Lung (tissue), 12 donors: ENCODE results near the gene GABRG3. TPM values are rescaled to one million over a fixed set of nuclear protein-coding genes. Genes with fewer than 3 reads are reported as not detected.

ENCODE experiments used
- ATAC-seq: fragments of 200-7000 bp; cut with Tn5 transposase; one replicate; pipeline ENCODE4 v1.9.1; 2020; ENCODE audit warnings: moderate number of reproducible peaks; ENCODE audit not compliant: insufficient read depth, low FRiP score
- DNase-seq, 3 donors: peaks; one replicate each; pipeline ENCODE4 v3.0.0-alpha.2; 2013 to 2017
- H3K27ac ChIP-seq, 2 donors: one replicate each; pipeline ENCODE4 v1.5.1; 2013; ENCODE audit warnings: mild to moderate bottlenecking in 2 of 2, moderate library complexity in 2 of 2, control low read depth in 1 of 2, inconsistent platforms in 1 of 2, low read depth in 1 of 2, low read length in 1 of 2
- H3K27me3 ChIP-seq, 3 donors: one replicate each; pipeline ENCODE4 v1.5.1; 2013; ENCODE audit warnings: low read length in 2 of 3; ENCODE audit not compliant: control insufficient read depth in 3 of 3, insufficient read depth in 3 of 3
- H3K36me3 ChIP-seq, 4 donors: one replicate each; pipeline ENCODE4 v1.5.1; 2013; ENCODE audit warnings: low read length in 4 of 4, mild to moderate bottlenecking in 1 of 4, moderate library complexity in 1 of 4; ENCODE audit not compliant: control insufficient read depth in 4 of 4, insufficient read depth in 4 of 4
- H3K4me1 ChIP-seq, 5 donors: one replicate each; pipeline ENCODE4 v1.5.1; 2013; ENCODE audit warnings: low read length in 5 of 5, mild to moderate bottlenecking in 2 of 5, moderate library complexity in 1 of 5; ENCODE audit not compliant: control insufficient read depth in 5 of 5, insufficient read depth in 5 of 5
- H3K4me3 ChIP-seq: one replicate; pipeline ENCODE4 v1.5.1; 2013; ENCODE audit warnings: mild to moderate bottlenecking, control low read depth, moderate library complexity
- H3K9ac ChIP-seq, 2 donors: one replicate each; pipeline ENCODE4 v1.5.1; 2013; ENCODE audit warnings: low read length in 2 of 2, control low read depth in 1 of 2; ENCODE audit not compliant: insufficient read depth in 1 of 2
- H3K9me3 ChIP-seq, 4 donors: one replicate each; pipeline ENCODE4 v1.5.1; 2013; ENCODE audit warnings: low read length in 3 of 4, mild to moderate bottlenecking in 1 of 4, moderate library complexity in 1 of 4; ENCODE audit not compliant: control insufficient read depth in 4 of 4, insufficient read depth in 3 of 4
- CTCF ChIP-seq: IDR thresholded peaks from 2 replicates; pipeline ENCODE4 v1.5.1; 2012; ENCODE audit warnings: mild to moderate bottlenecking; ENCODE audit errors: control extremely low read depth, extremely low read depth
- WGBS, 2 donors: extraction: QIAGEN DNeasy Blood & Tissue Kit; methylation state at CpG; one replicate each; pipeline ENCODE4 v1.1.7; 2013; 5-methylcytosine and 5-hydroxymethylcytosine counted together
- polyA plus RNA-seq, 2 donors: library from polyadenylated mRNA; stranded (reverse); fragments of 200-250 nt; gene quantifications; one replicate each; pipeline ENCODE4 v1.2.1, GENCODE V29; 2013
- total RNA-seq, 2 donors: library from RNA; depleted of rRNA in 1 of 2; stranded (reverse); fragments of >200 nt in 1 of 2; gene quantifications; one replicate each; pipeline ENCODE4 v1.2.1, GENCODE V29; 2014 to 2021
- donor health status: control.
- donor health status: control.
- donor health status: Bipolar disorder and iron deficiency.
- donor health status: healthy.
- donor health status: DM: yes; HTN: yes; CAD: no.

The GABRG3 gene
- total and polyA plus RNA-seq, 4 donors: 16.9 TPM; not detected in 3

DNA sequence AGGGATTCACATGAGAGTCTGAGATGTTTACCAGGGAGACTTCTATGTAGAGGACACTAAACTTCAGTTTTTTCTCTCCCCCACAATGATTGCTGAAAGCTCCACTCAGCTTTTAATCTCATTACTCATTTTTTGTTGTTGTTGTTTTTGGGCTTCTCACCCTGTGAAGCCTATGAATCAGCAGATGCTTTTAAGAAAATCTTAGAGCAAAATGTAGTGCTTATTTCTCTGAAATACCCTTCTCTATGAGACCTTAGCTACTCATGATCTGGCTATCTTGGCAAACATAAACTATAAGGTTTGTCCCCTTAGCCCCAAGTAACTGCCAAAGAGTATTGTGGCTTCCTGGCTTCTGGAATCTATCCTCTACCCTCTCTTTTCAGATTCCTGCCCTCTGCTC is 590.8 kb downstream of the GABRG3 start:
- H3K4me3 ChIP-seq: no peak overlapping the region
- DNase-seq (no peak), ATAC-seq (no peak)
- no peaks in the 10 kb centered on the region for H3K27me3 ChIP-seq
- H3K9me3 ChIP-seq: peaks cover 0 to 11% (median 2%) of the 10 kb centered on the region in 4 donors
- no peaks in the 10 kb centered on the region for H3K36me3 ChIP-seq
- H3K4me1 ChIP-seq: peaks cover 0 to 2% (median 0%) of the 10 kb centered on the region in 5 donors
- H3K27ac ChIP-seq: no peak overlapping the region
- no peak for TF ChIP-seq CTCF
- H3K9ac ChIP-seq: no peak overlapping the region

DNA sequence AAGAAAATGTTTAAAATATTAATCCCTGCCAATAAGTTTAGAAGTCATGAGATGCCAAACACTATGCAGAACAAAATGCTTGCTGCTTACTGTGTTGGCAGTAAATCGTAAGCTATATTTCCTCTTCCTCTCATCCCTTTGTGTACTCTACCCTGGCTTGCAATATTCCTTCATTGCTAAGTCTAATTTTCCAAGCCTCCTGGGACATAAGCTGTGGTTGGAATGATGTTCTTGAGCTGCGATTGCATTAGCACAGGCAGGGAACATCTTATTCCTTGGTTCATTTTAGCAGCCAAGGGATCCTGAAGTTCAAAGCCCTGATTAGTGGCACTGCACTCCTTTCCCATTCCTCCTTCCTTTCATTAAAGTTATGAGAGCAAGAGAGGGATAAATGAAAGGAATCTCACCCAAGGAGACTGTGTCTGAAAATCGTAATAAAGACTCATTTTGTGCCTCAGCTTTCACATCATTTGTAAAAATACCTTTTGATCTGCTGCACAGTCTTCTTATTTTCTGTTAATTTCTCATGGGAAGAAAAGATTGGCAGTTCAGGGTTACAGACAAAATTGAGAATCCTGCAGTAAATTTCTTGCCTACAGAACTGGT is 592.9 kb downstream of the GABRG3 start:
- DNase-seq (no peak), ATAC-seq (no peak)
- Histone ChIP-seq H3K36me3 (no peaks in the 10 kb centered on the region), H3K4me3 (no peak overlapping the region), H3K9ac (no peak overlapping the region), H3K4me1 (peaks cover 0 to 2% (median 0%) of the 10 kb centered on the region in 5 donors), H3K27ac (no peak overlapping the region), H3K27me3 (no peaks in the 10 kb centered on the region), H3K9me3 (peaks cover 0 to 11% (median 2%) of the 10 kb centered on the region in 4 donors)
- WGBS, 2 donors: 73 to 84% methylated on average over 3 of the region's 3 CpGs
- TF ChIP-seq CTCF: no peak

- H3K4me1 ChIP-seq: peaks cover 0 to 2% (median 0%) of the 10 kb centered on the region in 5 donors
- ATAC-seq (no peak), DNase-seq (no peak)
- H3K36me3 ChIP-seq: no peaks in the 10 kb centered on the region
- H3K27me3 ChIP-seq: no peaks in the 10 kb centered on the region
- no peak overlapping the region for H3K27ac ChIP-seq
- peaks cover 0 to 11% (median 2%) of the 10 kb centered on the region in 4 donors for H3K9me3 ChIP-seq
- H3K9ac ChIP-seq: no peak overlapping the region
- H3K4me3 ChIP-seq: no peak overlapping the region
- 87 to 92% methylated on average over 2 of the region's 2 CpGs for whole genome bisulfite sequencing, 2 donors
- TF ChIP-seq CTCF: no peak
These were observed 593.7 kb downstream of the GABRG3 start for GRCh38 chr15:27564656-27565055.

DNA sequence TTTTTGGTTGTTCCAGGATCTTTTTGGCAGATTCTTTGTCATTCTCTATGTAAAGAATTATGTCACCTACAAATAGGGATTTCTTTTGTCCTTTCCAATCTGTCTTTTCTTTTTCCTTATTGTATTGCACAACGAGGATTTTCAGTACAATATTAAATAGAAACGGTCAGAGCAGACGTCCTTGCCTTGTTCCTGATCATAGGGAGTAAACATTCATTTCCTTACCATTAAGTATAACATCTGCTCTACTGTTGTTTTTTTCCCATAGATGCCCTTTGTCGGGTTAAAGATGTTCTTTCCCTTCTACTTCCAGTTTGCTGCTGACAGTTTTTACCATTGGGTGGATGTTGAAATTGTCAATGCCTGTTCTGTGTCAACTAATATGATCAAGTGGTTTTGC is 599.8 kb downstream of the GABRG3 start:
- 44 to 60% methylated on average over 4 of the region's 4 CpGs for WGBS, 2 donors
- ATAC-seq: no peak
- peaks cover 0 to 6% (median 0%) of the 10 kb centered on the region in 4 donors for H3K9me3 ChIP-seq
- no peak for TF ChIP-seq CTCF
- peaks cover 0 to 5% (median 0%) of the 10 kb centered on the region in 5 donors for H3K4me1 ChIP-seq
- H3K4me3 ChIP-seq: no peak overlapping the region
- H3K9ac ChIP-seq: no peak overlapping the region
- H3K27ac ChIP-seq: no peak overlapping the region
- peak in 2 of 3 donors; percentile 15 to 25 for DNase-seq
- H3K27me3 ChIP-seq: no peaks in the 10 kb centered on the region
- no peaks in the 10 kb centered on the region for H3K36me3 ChIP-seq
